ENCODE data around the gene PRKAG2. TPM values are rescaled to one million over a fixed set of nuclear protein-coding genes. Genes with fewer than 3 reads are reported as not detected.

The PRKAG2 gene
- total and polyA plus RNA-seq, 2 of the 8 experiments (the other 6 are each of a cell fraction or from before 2014, with no cell fraction given), result 7.5 to 18.1 TPM

DNA sequence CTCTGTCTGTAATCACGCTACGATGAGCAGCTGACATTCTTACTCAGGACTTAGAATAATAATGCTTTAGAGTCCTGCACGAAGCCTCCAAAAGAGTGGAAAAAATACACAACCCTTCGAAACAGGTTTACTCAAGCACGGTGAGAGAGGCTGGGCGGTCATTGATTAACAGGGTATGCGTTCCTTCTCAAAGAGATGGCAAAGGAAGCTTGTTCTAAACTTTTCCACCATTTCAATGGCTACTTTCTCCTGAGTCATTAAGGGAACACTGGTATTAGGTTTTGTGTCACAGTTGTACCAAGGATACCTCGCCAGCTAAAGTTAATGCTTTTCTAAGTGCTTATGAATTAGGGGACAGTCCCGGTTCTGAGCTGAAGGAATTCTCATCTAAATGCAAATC is 215.3 kb downstream of the PRKAG2 start:
- Histone ChIP-seq H2BK120ac (replicated peaks; ENCODE audit: low read depth, low read length) (no peak overlapping the region), H2AFZ (ENCODE audit: low read length) (no peak overlapping the region), H3K36me3 (ENCODE audit: control insufficient read depth in 2 of 4, insufficient read depth in 4 of 4, low read length in 3 of 4) (no peaks in the 10 kb centered on the region), H3K79me1 (ENCODE audit: low read depth, low read length) (no peaks in the 10 kb centered on the region), H3K4ac (replicated peaks; ENCODE audit: insufficient read length, low read depth, low read length) (no peak overlapping the region), H2BK20ac (ENCODE audit: low read length) (no peak overlapping the region), H2BK12ac (ENCODE audit: low read depth, low read length) (no peak overlapping the region), H4K8ac (ENCODE audit: extremely low read depth, insufficient read depth, low read length) (no peak overlapping the region), H3K27me3 (replicated peaks in 1 of 4; ENCODE audit: control insufficient read depth in 3 of 4, extremely low read depth in 1 of 4, insufficient read depth in 3 of 4, low read length in 3 of 4) (no peaks in the 10 kb centered on the region), H3K4me2 (ENCODE audit: insufficient read depth in 1 of 2, low read depth in 2 of 2, low read length in 2 of 2) (no peak overlapping the region), H3K9ac (replicated peaks in 1 of 4; ENCODE audit: extremely low read depth in 1 of 4, low read depth in 3 of 4, low read length in 3 of 4) (no peak overlapping the region), H3K23ac (ENCODE audit: insufficient read length) (no peak overlapping the region), H3K27ac (ENCODE audit: low read depth, low read length) (no peak overlapping the region), H2BK5ac (ENCODE audit: low read depth, low read length) (no peak overlapping the region), H3K14ac (ENCODE audit: insufficient read length) (no peak overlapping the region), H3K9me3 (ENCODE audit: insufficient read depth in 2 of 2, low read depth in 1 of 2, low read length in 1 of 2) (0 out of 4 replicates have a peak, but pooled peaks cover 0 to 6% of the 10 kb centered on the region in 2 experiments), H4K91ac (replicated peaks; ENCODE audit: insufficient read length, low read length) (no peak overlapping the region), H2BK15ac (ENCODE audit: low read length) (no peak overlapping the region), H3K4me1 (replicated peaks in 1 of 4; ENCODE audit: control insufficient read depth in 3 of 4, insufficient read depth in 4 of 4, low read length in 3 of 4) (no peaks in the 10 kb centered on the region; a peak in 1 of 7 replicates), H3K18ac (ENCODE audit: extremely low read depth, low read length) (no peak overlapping the region), H3K4me3 (ENCODE audit: extremely low read depth in 1 of 4, insufficient read depth in 2 of 4, low read depth in 3 of 4, low read length in 4 of 4) (no peak overlapping the region), H3K56ac (replicated peaks; ENCODE audit: insufficient read length, low read depth, low read length) (no peak overlapping the region), H3K23me2 (ENCODE audit: low read depth, low read length) (no peaks in the 10 kb centered on the region), H4K20me1 (replicated peaks in 1 of 2; ENCODE audit: control insufficient read depth in 1 of 2, insufficient read depth in 2 of 2, low read length in 2 of 2) (no peaks in the 10 kb centered on the region), H3K79me2 (ENCODE audit: control insufficient read depth in 1 of 2, insufficient read depth in 2 of 2, low read length in 2 of 2) (no peaks in the 10 kb centered on the region), H2AK5ac (ENCODE audit: low read depth, low read length) (no peak overlapping the region), H4K5ac (ENCODE audit: insufficient read length, low read depth, low read length) (no peak overlapping the region)
- ChIA-PET POLR2A (ENCODE audit: partially characterized antibody) (no interaction called here), CTCF (ENCODE audit: partially characterized antibody) (interaction anchor here (0.6 to 1.6 kb wide), 6 partner anchors 10 to 943 kb away, joined by 3 to 6 read pairs (median 4); no protein-coding TSS in a partner anchor)
- DNase-seq (ENCODE audit: low read depth in 1 of 2, low spot score in 2 of 2) (no peak), FAIRE-seq (no peak)
- 86% methylated on average over 9 of the region's 9 CpGs; no CpG with 5 or more reads in 1 of the 2 experiments for WGBS, 2 experiments (ENCODE audit: extremely low coverage in 1 of 2, insufficient coverage in 1 of 2, insufficient read length in 1 of 2, insufficient replicate concordance in 2 of 2, low coverage in 1 of 2, low lambda C conversion rate in 2 of 2, missing lambda C conversion rate in 1 of 2)
- no peak for TF ChIP-seq PHF8 (conservative IDR thresholded peaks at IDR 0.05; ENCODE audit: low read depth, low read length)
- no peak for TF ChIP-seq NRF1 (IDR thresholded peaks at IDR 0.05; ENCODE audit: low read depth, low read length)

All from H1 (cell line).